OCI-LY7 (cell line): Measurements from ENCODE around the gene HOXA3. TPM values are rescaled to one million over a fixed set of nuclear protein-coding genes. Genes with fewer than 3 reads are reported as not detected.

Experiments used
- BruUV-seq: library from RNA; stranded (reverse); fragments of 400-500 nt; replicated peaks from 2 replicates; lab custom pipeline; 2021; lab: Mats Ljungman, UMichigan
- CTCF ChIA-PET: fragments of 300-600 bp; sonication (Branson Sonifier 250); formaldehyde crosslinking; loops from one replicate; lab custom pipeline; 2022; ENCODE audit warnings: antibody characterized with exemption; ENCODE audit not compliant: unreplicated experiment; lab: Charles Lee
- POLR2A ChIA-PET: fragments of 300-600 bp; sonication (Branson Sonifier 250); formaldehyde crosslinking; loops from one replicate; lab custom pipeline; 2022; ENCODE audit warnings: antibody characterized with exemption; lab: Charles Lee
- DNase-seq: peaks from one replicate; pipeline ENCODE4 v3.0.0-alpha.2; 2015; ENCODE audit warnings: low spot score
- H2AFZ ChIP-seq: fragments of 200-600 bp; sonication (generic), shearing (Covaris generic); 2 replicates; pipeline ENCODE4 v1.6.1; 2014; ENCODE audit warnings: mild to moderate bottlenecking, antibody characterized with exemption, low read length, moderate library complexity
- H3K27ac ChIP-seq: fragments of 200-600 bp; sonication (generic); 2 replicates; pipeline ENCODE4 v1.5.1; 2014; ENCODE audit warnings: mixed run types, low read depth, mild to moderate bottlenecking, moderate library complexity, low read length, inconsistent platforms; ENCODE audit not compliant: poor library complexity, severe bottlenecking
- H3K36me3 ChIP-seq: fragments of 200-600 bp; sonication (generic); 2 replicates; pipeline ENCODE4 v1.6.1; 2014; ENCODE audit warnings: mild to moderate bottlenecking, antibody characterized with exemption, low read length, moderate library complexity, mixed read lengths; ENCODE audit not compliant: insufficient read depth
- H3K4me1 ChIP-seq: fragments of 200-600 bp; sonication (generic); 2 replicates; pipeline ENCODE4 v1.5.1; 2014; ENCODE audit warnings: mild to moderate bottlenecking, low read length; ENCODE audit not compliant: insufficient read depth, poor library complexity, severe bottlenecking
- H3K4me2 ChIP-seq: fragments of 200-600 bp; sonication (generic); 2 replicates; pipeline ENCODE4 v1.6.1; 2014; ENCODE audit warnings: mild to moderate bottlenecking, low read length
- H3K4me3 ChIP-seq: fragments of 200-600 bp; sonication (generic); 2 replicates; pipeline ENCODE4 v1.5.1; 2014; ENCODE audit warnings: mild to moderate bottlenecking, low read depth, low read length; ENCODE audit not compliant: poor library complexity, severe bottlenecking
- H3K79me2 ChIP-seq: fragments of 200-600 bp; sonication (generic); 2 replicates; pipeline ENCODE4 v1.6.1; 2016; ENCODE audit warnings: low read depth, mild to moderate bottlenecking, low read length, moderate library complexity, mixed read lengths; ENCODE audit not compliant: insufficient read depth
- H3K9me2 ChIP-seq: fragments of 200-600 bp; sonication (generic); 2 replicates; pipeline ENCODE4 v1.6.1; 2016; ENCODE audit warnings: mild to moderate bottlenecking, low read length, mixed read lengths; ENCODE audit not compliant: insufficient read depth
- H3K9me3 ChIP-seq: fragments of 200-600 bp; sonication (generic); 2 replicates; pipeline ENCODE4 v1.6.1; 2014; ENCODE audit warnings: mild to moderate bottlenecking, mixed run types, low read length, mixed read lengths
- H4K20me1 ChIP-seq: fragments of 200-600 bp; sonication (generic); 2 replicates; pipeline ENCODE4 v1.6.1; 2014; ENCODE audit warnings: mild to moderate bottlenecking, antibody characterized with exemption, low read length, moderate library complexity, mixed read lengths; ENCODE audit not compliant: insufficient read depth
- CTCF ChIP-seq: fragments of 200-600 bp; sonication (generic); conservative IDR thresholded peaks from 2 replicates; pipeline ENCODE4 v1.5.1; 2014; ENCODE audit warnings: mild to moderate bottlenecking, antibody characterized with exemption, low read length, moderate library complexity, mixed read lengths
- EZH2phosphoT487 ChIP-seq: fragments of 200-600 bp; sonication (generic); IDR thresholded peaks from 2 replicates; pipeline ENCODE4 v1.6.1; 2018; ENCODE audit warnings: low read depth, borderline replicate concordance, mild to moderate bottlenecking, mixed run types, antibody characterized with exemption, low read length, moderate library complexity, mixed read lengths
- intact Hi-C: fragments of 100-400 bp; cut with micrococcal nuclease; formaldehyde crosslinking; loops from one replicate; pipeline ENCODE4 v1.10.0; 2022; ENCODE audit not compliant: unreplicated experiment
- total RNA-seq, 2 experiments: library from RNA; depleted of rRNA in 1 of 2; stranded (reverse); fragments of >200 nt in 1 of 2; shearing (Covaris generic) in 1 of 2; gene quantifications; 2 replicates each; pipeline ENCODE4 v1.2.3, GENCODE V29; 2014 to 2022

The HOXA3 gene
- total RNA-seq, 2 experiments from 2014 or later, result 0.41 to 2.7 TPM

GRCh38 chr7:27146491-27147198 lies 5.7 kb downstream of the HOXA3 start:
- intact Hi-C loops, result no loop called here
- Histone ChIP-seq H3K4me2 (peak overlapping the region; percentile 94; the same call in 1 of the 2 replicates), H3K27ac (no peak overlapping the region), H3K9me2 (no peaks in the 10 kb centered on the region), H2AFZ (no peak overlapping the region), H3K36me3 (peaks cover 11% of the 10 kb centered on the region), H4K20me1 (no peaks in the 10 kb centered on the region), H3K4me1 (peaks cover 29% of the 10 kb centered on the region), H3K4me3 (no peak overlapping the region), H3K9me3 (no peaks in the 10 kb centered on the region), H3K79me2 (peaks cover 8% of the 10 kb centered on the region; the same call in 1 of the 2 replicates)
- ChIA-PET CTCF (interaction anchor here (0.6 kb wide), 1 partner anchor 15 kb away, joined by 3 read pairs; no protein-coding TSS in a partner anchor), POLR2A (interaction anchor here (0.8 kb wide), 1 partner anchor 298 kb away, joined by 4 read pairs; no protein-coding TSS in a partner anchor)
- TF ChIP-seq EZH2phosphoT487, result no peak
- TF ChIP-seq CTCF, result no peak
- BruUV-seq, result no TSS peak
- DNase-seq, result no peak

DNA sequence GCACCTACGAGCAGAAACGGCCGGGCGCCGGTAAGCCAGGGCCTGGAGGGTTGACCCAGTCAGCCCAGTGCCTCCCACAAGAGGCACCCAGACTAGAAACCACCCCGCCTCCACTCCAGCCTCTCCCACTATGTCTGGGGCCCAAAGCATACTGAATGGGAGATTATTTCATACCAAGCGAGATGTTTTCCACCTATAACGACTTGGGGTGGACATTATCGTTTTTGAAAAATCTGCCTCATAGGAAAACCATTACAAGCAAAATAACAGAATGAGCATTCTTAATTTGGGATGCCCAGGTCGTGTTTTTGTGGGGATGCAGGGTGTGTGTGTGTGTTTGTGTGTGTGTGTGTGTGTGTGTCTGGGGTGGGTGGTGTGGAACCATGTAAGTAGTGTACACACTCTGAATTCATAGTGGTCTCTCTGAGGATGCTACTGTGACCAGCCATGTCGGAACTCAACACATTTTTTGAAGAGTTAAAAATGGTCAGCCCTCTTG lies 6.4 kb downstream of the HOXA3 start:
- H3K4me1 ChIP-seq, result peaks cover 22% of the 10 kb centered on the region
- intact Hi-C loops, result no loop called here

More for the DNA sequence above, 6.4 kb downstream of the HOXA3 start:
- no peak overlapping the region for H3K4me2 ChIP-seq
- no peaks in the 10 kb centered on the region for H3K9me3 ChIP-seq
- H2AFZ ChIP-seq, result no peak overlapping the region
- H3K27ac ChIP-seq, result no peak overlapping the region
- no peaks in the 10 kb centered on the region for H3K9me2 ChIP-seq
- BruUV-seq, result no TSS peak
- no peaks in the 10 kb centered on the region for H4K20me1 ChIP-seq
- POLR2A ChIA-PET, result interaction anchor here (0.5 kb wide), 1 partner anchor 325 kb away, joined by 3 read pairs; no protein-coding TSS in a partner anchor
- CTCF ChIA-PET, result no interaction called here
- H3K4me3 ChIP-seq, result no peak overlapping the region
- no peak for TF ChIP-seq CTCF
- TF ChIP-seq EZH2phosphoT487, result no peak
- H3K36me3 ChIP-seq, result peaks cover 15% of the 10 kb centered on the region
- peaks cover 8% of the 10 kb centered on the region; the same call in 1 of the 2 replicates for H3K79me2 ChIP-seq
- no peak for DNase-seq
